HG03439 (cell line): ENCODE measurements around the gene TCOF1.

Experiments
- ATAC-seq: cut with Tn5 transposase; IDR thresholded peaks from one replicate; pipeline ENCODE4 v1.9.1; 2021; ENCODE audit warnings: mild to moderate bottlenecking, moderate library complexity; ENCODE audit not compliant: unreplicated experiment

TCOF1 gene

GRCh38 chr5:150323819-150324218 is 33.7 kb upstream of the TCOF1 start:
- no peak for ATAC-seq

GRCh38 chr5:150325426-150325825 is 32.1 kb upstream of the TCOF1 start:
- ATAC-seq, result no peak

DNA sequence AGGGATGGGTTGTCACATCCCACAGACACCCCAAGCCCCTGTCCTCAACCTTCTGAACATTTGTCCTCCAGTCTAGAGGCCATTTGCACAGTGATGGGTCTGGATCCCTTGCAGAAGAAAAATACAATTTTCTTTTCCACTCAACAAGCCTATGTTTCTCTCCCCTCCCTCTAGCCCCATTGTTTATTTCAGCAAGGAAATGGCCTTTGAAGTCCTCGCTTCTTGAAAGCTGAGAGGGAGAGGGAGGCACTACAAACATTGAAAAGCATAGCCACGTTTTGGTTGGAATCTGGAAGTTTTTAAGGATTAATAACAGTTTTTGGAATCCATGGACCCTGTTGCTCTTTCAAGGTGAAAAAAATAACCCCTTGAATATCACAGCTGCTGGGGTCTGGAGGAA is 30.8 kb upstream of the TCOF1 start:
- ATAC-seq, result no peak

GRCh38 chr5:150327139-150327538 is 30.4 kb upstream of the TCOF1 start:
- ATAC-seq, result no peak

GRCh38 chr5:150328515-150328914 is 29.0 kb upstream of the TCOF1 start:
- ATAC-seq, result no peak

DNA sequence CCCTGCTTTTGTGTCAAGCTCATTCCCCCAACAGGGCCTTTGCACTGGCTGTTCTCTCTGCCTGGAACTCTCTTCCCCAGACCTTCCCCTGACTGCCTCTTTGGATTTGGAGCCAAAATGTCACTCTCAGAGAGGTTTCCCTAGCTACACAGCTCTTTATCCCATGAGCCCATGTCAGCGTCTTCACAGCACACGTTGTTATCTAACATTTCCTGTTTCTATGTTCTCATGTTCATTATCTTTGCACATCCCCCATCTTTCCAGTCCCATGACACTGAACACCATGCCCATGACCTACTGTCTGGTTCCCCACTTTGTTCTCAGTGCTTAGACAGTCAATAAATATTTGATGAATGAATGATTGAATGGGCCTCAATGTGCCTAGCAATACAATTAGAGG is 28.5 kb upstream of the TCOF1 start:
- ATAC-seq, result no peak

- ATAC-seq, result no peak
Measured at GRCh38 chr5:150329881-150330876, 27.3 kb upstream of the TCOF1 start.

GRCh38 chr5:150333400-150333799 is 24.1 kb upstream of the TCOF1 start:
- ATAC-seq, result no peak

GRCh38 chr5:150335778-150336177 is 21.7 kb upstream of the TCOF1 start:
- no peak for ATAC-seq

GRCh38 chr5:150338546-150338945 is 19.0 kb upstream of the TCOF1 start:
- ATAC-seq, result no peak

- no peak for ATAC-seq
Measured at GRCh38 chr5:150339165-150339564, 18.3 kb upstream of the TCOF1 start.

DNA sequence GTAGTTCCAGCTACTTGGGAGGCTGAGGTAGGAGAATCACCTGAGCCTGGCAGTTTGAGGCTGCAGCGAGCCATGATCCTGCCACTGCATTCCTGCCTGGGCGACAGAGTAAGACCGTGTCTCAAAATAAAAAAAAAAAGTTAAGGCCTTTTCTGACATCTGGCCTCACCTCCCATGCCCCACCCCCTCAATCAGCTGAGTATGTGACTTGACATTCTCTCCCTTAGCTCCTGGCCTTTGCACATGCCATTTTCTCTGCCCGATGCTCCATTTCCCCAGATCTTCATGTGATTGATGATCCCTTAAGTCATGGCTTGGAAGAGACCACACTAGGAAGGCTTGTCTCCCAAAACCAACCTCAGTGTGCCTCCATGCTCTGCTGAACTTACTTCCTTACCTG is 17.7 kb upstream of the TCOF1 start:
- no peak for ATAC-seq

- ATAC-seq, result no peak
Measured at GRCh38 chr5:150340614-150341255, 16.8 kb upstream of the TCOF1 start.

DNA sequence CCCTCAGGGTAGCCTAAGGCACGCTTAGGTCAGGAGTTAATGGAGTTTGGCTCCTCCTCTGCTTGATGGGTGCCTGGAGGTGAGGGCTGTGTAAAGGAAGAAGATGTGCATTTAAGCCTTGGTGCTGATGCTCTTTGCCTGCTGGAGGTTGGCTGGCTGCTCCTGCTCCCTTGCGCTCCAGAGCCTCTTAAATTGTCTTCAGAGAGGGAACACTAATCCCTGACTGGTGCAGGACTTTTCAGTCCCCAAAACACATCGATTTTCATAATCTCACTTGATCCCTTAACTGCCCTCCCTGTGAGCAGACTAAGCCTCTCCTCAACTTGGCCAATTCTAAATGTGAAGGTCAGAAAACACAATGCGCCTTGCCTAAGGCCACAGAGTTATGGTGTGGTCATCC is 16.2 kb upstream of the TCOF1 start:
- ATAC-seq, result no peak

DNA sequence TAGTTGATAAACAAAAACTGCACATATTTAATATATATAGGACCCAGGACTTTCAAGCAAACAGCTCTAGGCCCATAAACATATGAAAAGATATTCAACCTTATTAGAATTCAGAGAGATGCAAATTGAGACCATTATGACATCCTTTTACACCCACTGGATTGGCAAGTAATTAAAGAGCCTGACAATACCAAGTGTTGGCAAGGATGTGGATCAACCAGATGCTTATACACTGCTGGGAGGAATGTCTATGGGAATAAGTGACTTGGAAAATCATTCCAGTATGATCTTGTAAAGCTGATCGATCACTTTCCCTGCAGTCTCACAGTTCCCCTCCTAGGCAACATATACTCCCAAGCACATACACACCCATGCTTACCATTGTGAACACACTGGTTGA is 15.5 kb upstream of the TCOF1 start:
- ATAC-seq, result no peak

- ATAC-seq, result no peak
Measured at GRCh38 chr5:150342583-150342982, 14.9 kb upstream of the TCOF1 start.

DNA sequence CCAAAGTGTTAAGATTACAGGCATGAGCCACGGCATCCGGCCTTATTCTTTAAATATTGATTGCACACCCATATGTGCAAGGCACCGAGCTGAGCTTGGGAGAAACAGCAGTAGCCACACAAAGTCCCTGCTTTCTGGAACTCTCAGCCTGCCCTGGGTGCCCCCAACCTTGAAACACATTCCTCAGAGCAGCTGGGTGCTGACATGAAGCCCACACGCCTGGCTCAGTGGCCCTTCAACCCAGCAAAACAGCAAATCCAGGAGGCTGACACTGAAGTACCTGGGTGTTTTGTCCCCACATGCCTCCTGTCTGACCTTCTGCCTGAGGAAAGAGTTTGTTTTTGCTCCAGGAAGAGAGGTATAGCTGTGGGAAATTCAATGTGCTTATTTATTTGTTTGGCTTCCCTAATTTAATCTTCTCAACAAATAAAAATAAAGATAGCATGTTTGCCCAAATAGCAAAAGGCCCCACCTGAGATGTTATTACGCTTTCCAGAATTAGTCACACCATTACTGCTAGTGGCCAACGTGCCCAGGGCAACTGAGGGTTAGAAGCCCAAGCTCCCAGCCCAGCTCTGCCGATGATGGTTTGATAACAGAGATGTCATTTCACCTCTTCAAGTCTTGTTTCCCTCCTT is 13.4 kb upstream of the TCOF1 start:
- ATAC-seq, result no peak

DNA sequence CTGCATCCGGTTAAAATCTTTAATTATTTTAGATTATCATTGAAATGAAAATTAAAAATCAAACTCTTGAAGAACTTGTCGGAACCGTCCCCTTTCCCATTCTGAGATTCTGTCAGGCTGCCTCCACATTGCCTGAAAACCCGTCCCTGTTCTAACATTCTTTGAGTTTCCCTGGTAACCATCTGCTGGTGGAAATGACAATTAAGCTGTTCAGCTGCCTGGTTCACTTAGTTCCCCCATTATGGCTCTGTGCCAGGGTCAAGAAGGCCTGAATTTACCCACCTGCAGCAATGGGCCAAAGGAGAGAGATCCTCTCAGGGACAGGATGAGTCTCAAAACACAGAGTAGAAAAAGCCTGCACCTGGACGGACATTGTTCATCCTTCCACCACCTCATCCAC is 11.8 kb upstream of the TCOF1 start:
- no peak for ATAC-seq

GRCh38 chr5:150346592-150346991 is 10.9 kb upstream of the TCOF1 start:
- ATAC-seq, result no peak

GRCh38 chr5:150347003-150347402 is 10.5 kb upstream of the TCOF1 start:
- ATAC-seq, result no peak

DNA sequence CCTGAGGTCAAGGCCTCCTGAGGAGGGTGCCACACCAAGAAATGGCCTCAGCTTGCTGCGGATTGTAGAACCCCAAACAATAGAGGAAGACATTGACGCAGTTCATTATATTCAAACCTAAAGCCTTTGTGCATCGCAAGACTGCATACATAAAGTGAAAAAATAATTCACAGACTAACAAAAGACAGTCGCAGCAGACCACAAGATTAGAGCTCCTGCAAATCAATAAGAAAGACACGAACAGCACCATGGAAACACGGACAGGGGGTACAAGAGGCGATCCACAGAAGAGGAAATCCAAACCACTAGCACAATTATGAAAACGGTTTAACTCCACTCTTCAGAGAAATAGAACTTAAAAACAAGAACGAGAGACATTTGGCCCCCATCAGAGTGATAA is 10.0 kb upstream of the TCOF1 start:
- ATAC-seq, result no peak
